ENCODE measurements around the gene PCDHGA1. TPM values are rescaled to one million over a fixed set of nuclear protein-coding genes. Genes with fewer than 3 reads are reported as not detected.

PCDHGA1 gene
- total RNA-seq, 2 experiments from 2014 or later: 0.07 TPM; not detected in 1

- TF ChIP-seq, protein P1, sequence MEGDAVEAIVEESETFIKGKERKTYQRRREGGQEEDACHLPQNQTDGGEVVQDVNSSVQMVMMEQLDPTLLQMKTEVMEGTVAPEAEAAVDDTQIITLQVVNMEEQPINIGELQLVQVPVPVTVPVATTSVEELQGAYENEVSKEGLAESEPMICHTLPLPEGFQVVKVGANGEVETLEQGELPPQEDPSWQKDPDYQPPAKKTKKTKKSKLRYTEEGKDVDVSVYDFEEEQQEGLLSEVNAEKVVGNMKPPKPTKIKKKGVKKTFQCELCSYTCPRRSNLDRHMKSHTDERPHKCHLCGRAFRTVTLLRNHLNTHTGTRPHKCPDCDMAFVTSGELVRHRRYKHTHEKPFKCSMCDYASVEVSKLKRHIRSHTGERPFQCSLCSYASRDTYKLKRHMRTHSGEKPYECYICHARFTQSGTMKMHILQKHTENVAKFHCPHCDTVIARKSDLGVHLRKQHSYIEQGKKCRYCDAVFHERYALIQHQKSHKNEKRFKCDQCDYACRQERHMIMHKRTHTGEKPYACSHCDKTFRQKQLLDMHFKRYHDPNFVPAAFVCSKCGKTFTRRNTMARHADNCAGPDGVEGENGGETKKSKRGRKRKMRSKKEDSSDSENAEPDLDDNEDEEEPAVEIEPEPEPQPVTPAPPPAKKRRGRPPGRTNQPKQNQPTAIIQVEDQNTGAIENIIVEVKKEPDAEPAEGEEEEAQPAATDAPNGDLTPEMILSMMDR (IDR thresholded peaks at IDR 0.05): no peak
- H3K27ac Mint-ChIP-seq: no peak overlapping the region
- ChIA-PET POLR2A (no interaction called here), CTCF (interaction anchor here (0.7 to 1.8 kb wide), 4 partner anchors 9 to 74 kb away, joined by 3 to 8 read pairs (median 6); no protein-coding TSS in a partner anchor)
- H3K4me1 Mint-ChIP-seq (ENCODE audit: low read depth): peaks cover 9% of the 10 kb centered on the region
- no peak for DNase-seq
- no peaks in the 10 kb centered on the region for H3K36me3 Mint-ChIP-seq (ENCODE audit: low read depth)
- no peak for ATAC-seq
- no peak overlapping the region for H3K4me3 Mint-ChIP-seq
- no peaks in the 10 kb centered on the region for H3K9me3 Mint-ChIP-seq
- peaks cover 83% of the 10 kb centered on the region for H3K27me3 Mint-ChIP-seq
- intact Hi-C loops (cut with micrococcal nuclease): no loop called here
These were observed 159.5 kb downstream of the PCDHGA1 start for GRCh38 chr5:141489841-141490240.

GRCh38 chr5:141490271-141490670 is 160.0 kb downstream of the PCDHGA1 start:
- intact Hi-C loops (cut with micrococcal nuclease): no loop called here
- Mint-ChIP-seq H3K4me3 (no peak overlapping the region), H3K27ac (no peak overlapping the region), H3K36me3 (ENCODE audit: low read depth) (no peaks in the 10 kb centered on the region), H3K9me3 (no peaks in the 10 kb centered on the region), H3K27me3 (peaks cover 82% of the 10 kb centered on the region), H3K4me1 (ENCODE audit: low read depth) (peaks cover 6% of the 10 kb centered on the region)
- no peak for DNase-seq
- ChIA-PET CTCF (no interaction called here), POLR2A (no interaction called here)
- TF ChIP-seq, protein P1 (IDR thresholded peaks at IDR 0.05): no peak
- ATAC-seq: no peak

- POLR2A ChIA-PET: no interaction called here
- peaks cover 83% of the 10 kb centered on the region for H3K27me3 Mint-ChIP-seq
- intact Hi-C loops (cut with micrococcal nuclease): no loop called here
- TF ChIP-seq, protein P1 (IDR thresholded peaks at IDR 0.05): no peak
- no peak for ATAC-seq
- CTCF ChIA-PET: interaction anchor here (1.4 kb wide), 1 partner anchor 70 kb away, joined by 3 read pairs; the partner anchor contains the start of gene PCDHGA11
- no peak overlapping the region for H3K4me3 Mint-ChIP-seq
- DNase-seq: no peak
- H3K36me3 Mint-ChIP-seq (ENCODE audit: low read depth): no peaks in the 10 kb centered on the region
- no peaks in the 10 kb centered on the region for H3K9me3 Mint-ChIP-seq
- peaks cover 8% of the 10 kb centered on the region for H3K4me1 Mint-ChIP-seq (ENCODE audit: low read depth)
- H3K27ac Mint-ChIP-seq: no peak overlapping the region
These were observed 160.5 kb downstream of the PCDHGA1 start for GRCh38 chr5:141490771-141491170.

GRCh38 chr5:141491323-141492167 is 161.2 kb downstream of the PCDHGA1 start:
- Mint-ChIP-seq H3K36me3 (ENCODE audit: low read depth) (no peaks in the 10 kb centered on the region), H3K27me3 (peaks cover 79% of the 10 kb centered on the region), H3K4me1 (ENCODE audit: low read depth) (peaks cover 8% of the 10 kb centered on the region), H3K4me3 (peak overlapping the region; percentile 68), H3K27ac (peak overlapping the region; percentile 25), H3K9me3 (no peaks in the 10 kb centered on the region)
- intact Hi-C loops (cut with micrococcal nuclease): no loop called here
- ATAC-seq (no peak), DNase-seq (no peak)
- TF ChIP-seq, protein P1 (IDR thresholded peaks at IDR 0.05): no peak
- ChIA-PET POLR2A (interaction anchor here (0.9 kb wide), 1 partner anchor 172 kb away, joined by 4 read pairs; no protein-coding TSS in a partner anchor), CTCF (interaction anchor here (0.7 to 2.7 kb wide), 6 partner anchors 13 to 78 kb away, joined by 3 to 10 read pairs (median 3); partner anchors contain the start of genes PCDHGA10 and PCDHGA11)

Measured in activated CD8-positive, alpha-beta T cell treated with anti-CD3 and anti-CD28 coated beads for 36 hours (primary cell).